ENCODE results near the gene NR1I3. TPM values are rescaled to one million over a fixed set of nuclear protein-coding genes. Genes with fewer than 3 reads are reported as not detected.

NR1I3 gene
- polyA plus RNA-seq, 1 donor: 0.83 TPM

DNA sequence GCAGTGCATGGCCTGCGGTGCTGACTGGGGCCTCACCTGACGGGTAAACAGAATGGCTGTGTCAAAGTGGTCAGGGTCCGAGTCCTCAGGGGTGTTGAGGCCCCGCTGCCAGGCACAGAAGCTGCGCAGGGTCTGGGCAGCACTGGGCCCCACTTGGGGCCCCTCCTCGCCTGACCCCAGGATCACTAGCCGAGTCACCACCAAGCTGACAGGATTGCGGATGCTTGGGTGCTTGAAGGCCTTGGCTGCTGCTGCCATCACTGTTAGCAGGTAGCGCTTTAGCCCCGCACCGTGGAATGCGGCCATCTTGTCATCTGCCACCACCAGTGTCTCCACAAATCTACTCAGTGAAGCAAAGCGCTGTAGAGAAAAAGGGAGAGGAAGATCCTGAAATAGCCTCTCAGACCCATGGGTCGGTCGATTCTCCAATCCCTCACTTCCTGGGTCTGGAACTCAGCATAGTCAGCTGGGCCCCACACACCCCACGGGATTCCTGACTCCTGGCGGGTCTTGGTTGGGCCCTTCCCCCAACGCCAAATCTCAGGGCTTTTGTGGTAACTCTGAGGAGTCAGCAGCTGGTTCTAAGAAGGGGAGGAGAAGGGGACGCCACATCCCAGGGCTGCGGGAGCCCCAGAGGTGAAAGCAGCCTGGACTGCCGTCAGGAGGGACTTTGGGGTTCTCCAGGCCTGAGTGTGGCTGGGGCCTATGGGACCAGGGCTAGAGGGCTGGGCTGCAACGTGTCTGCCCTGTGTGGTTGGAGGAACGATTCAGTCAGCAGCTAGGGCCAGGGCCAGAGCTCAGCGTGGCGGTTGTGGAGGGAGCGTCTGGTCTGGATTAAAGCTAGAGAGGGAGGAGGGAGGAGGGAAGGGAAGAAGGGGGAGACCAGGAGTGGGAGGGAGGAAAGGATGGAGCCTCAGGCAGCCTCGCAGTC is 41.2 kb downstream of the NR1I3 start:
- DNase-seq (ENCODE audit: low read depth): peak; percentile 81

GRCh38 chr1:161196111-161196510 is 41.9 kb downstream of the NR1I3 start:
- no peak for DNase-seq (ENCODE audit: low read depth)

GRCh38 chr1:161195171-161195570 is 42.8 kb downstream of the NR1I3 start:
- no peak for DNase-seq (ENCODE audit: low read depth)

- DNase-seq (ENCODE audit: low read depth): no peak
Observed at GRCh38 chr1:161193561-161194235, 44.3 kb downstream of the NR1I3 start.

DNA sequence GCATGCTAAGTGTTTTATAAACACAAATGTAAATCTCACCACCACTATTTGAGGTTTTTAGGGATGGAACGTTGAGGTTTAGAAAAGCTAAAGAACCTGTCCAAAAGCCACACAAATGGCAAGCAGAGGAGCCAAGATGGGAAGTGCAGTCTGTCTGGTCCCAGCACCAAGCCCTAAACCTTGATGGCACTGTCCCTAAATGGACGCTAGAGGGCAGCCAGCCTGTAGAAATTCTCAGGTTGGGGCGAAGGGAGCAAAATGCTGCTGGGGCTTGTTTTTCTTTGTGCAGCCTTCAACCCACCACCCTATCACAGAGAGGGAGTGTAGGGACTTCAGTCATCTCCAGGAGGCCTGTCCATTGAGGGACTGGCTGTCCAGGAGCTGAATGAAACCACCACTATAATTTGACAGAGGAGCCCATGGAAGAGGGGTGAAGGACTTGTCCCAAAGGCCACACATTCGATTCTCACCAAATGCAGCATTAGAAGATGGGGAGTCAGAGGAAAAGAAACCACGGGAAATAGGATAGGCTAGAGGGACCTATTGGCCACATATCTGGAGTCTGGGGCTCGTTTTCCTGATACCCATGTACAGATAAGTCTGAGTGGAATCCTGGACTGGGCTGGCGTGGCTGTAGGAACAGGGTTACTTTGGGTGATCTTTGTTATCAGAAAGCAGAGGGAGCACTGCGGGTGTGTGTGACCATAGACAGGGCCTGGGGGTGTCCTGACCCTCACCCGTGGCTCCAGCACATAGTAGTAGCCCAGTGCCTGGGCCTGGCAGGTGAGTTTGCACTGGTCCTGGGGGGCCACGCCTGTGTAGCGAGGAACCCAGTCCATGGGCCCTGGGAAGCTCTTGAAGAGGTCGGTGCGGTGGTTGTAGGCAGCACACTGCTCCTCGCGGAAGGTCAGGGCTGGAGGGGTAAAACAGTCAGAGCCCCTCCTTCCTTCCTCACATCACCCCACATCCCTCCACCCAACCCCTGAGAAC is 45.2 kb downstream of the NR1I3 start:
- DNase-seq (ENCODE audit: low read depth): no peak

GRCh38 chr1:161191971-161192370 is 46.0 kb downstream of the NR1I3 start:
- DNase-seq (ENCODE audit: low read depth): no peak

DNA sequence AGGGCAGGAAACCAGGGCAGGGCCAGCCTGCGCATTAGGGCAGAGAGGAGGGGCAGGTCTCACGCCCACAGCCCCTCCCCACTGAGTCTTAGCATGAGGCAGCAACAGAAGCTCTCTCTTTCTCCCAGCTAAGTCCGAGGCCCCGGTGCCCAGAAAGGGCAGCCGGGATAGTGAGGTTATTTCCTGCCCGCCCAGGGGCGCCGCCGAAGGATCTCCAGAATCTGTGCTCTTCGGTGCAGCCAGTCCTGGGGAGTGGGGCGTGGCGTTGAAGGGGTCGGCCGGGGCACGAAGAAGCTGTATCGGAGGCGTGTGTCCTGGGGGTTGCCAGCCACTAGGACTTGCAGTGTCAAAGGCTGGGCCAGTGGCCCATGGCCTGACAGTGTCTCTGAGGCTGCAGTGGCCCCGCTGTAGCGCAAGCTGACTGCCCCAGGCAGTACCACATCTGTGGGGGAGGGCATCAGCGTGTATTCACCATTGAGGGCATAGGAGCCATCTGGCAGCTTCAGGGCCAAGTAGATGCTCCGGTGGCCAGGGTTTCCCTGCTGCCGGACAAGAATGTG is 47.0 kb downstream of the NR1I3 start:
- no peak for DNase-seq (ENCODE audit: low read depth)

- DNase-seq (ENCODE audit: low read depth): no peak
Observed at GRCh38 chr1:161189036-161189435, 49.0 kb downstream of the NR1I3 start.

DNA sequence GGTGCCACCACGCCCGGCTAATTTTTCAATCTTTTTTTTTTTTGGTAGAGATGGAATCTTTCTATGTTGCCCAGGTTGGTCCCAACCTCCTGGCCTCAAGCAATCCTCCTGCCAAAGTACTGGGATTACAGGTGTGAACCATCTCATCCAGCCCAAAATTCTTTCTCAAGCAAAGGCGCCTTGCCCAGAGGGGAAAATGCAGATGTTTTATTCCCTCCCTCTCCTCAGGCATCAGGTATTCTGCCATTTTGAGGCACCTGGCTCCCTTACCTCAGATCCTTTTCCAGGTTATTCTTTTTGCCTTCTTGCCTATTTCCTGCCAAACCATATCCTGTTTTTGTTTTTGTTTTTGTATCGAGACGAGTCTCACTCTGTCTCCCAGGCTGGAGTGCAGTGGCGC is 49.6 kb downstream of the NR1I3 start:
- no peak for DNase-seq (ENCODE audit: low read depth)

- DNase-seq (ENCODE audit: low read depth): no peak
Observed at GRCh38 chr1:161187311-161187710, 50.7 kb downstream of the NR1I3 start.

DNA sequence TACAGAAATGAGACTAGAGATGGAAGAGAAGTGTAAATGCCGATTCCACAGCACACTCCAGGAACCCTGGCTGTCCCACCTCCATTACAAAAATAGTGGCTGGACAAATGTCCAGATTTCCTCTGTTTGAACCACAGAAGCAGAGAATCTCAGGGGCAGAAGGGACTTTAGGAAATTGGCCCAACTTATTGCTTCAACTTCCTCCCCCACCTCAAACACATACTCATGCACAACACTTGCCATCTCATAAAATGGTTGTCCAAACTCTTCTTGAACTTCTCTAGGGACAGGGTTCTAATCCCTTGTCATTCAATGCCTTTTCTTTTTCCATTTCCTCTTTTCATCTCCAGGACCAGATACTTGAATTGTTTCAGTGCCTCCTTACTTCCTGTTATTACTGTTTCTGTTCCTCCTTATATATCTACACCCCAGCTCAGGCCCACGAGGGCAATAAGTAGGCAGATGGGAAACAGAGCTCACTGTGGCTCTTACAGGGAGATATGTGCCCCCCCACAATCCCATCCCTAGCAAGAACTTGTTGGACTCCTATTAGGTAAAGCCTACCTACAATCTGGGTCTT is 52.2 kb downstream of the NR1I3 start:
- no peak for DNase-seq (ENCODE audit: low read depth)

GRCh38 chr1:161185282-161185682 is 52.7 kb downstream of the NR1I3 start:
- DNase-seq (ENCODE audit: low read depth): no peak

DNA sequence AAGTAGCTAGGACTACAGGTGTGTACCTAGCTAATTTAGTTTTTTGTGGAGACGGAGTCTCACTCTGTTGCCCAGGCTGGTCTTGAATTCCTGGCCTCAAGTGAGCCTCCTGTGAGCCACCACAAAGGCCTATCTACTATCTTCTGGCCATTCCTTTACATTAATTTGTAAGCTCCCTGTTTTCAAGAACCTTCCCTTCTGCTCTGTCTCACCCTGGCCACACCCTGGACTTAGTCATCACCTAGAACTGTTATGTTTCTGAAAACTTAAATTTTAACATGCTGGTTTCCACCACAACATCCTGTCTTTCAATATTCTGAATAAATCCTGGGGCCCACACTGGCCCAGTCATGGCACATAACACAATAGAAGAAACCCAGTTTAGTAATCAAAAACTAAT is 55.8 kb downstream of the NR1I3 start:
- no peak for DNase-seq (ENCODE audit: low read depth)

- no peak for DNase-seq (ENCODE audit: low read depth)
Observed at GRCh38 chr1:161180639-161181038, 57.4 kb downstream of the NR1I3 start.

DNA sequence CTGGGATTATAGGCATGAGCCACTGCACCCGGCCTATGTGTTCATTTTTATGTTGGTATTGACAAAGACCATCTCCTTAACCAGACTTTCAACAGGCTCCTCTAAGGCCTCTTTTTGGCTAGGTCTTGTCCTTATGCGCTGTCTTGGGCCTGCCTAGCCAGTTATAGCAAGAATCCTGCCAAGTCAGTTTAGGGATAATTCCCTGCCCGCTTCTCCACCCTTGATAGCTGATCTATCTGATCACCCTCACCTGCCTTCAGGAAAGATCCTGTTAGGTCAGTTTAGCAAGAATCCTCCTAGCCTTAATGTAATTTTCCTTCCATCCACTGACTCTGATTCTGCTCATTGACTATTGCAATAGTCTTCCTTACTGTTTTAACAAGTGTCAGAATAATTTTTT is 58.3 kb downstream of the NR1I3 start:
- DNase-seq (ENCODE audit: low read depth): no peak

Other genes starting within 250 kb of the NR1I3 start
- gene F11R, start 217.1 kb downstream of the NR1I3 start, polyA plus RNA-seq (ENCODE audit: insufficient read length): 11.4 TPM
- gene TSTD1, start 199.2 kb downstream of the NR1I3 start, polyA plus RNA-seq (ENCODE audit: insufficient read length): 23.6 TPM
- gene USF1, start 192.2 kb downstream of the NR1I3 start, polyA plus RNA-seq (ENCODE audit: insufficient read length): 33.5 TPM
- 2.4 TPM for gene ARHGAP30, start 168.3 kb downstream of the NR1I3 start, polyA plus RNA-seq (ENCODE audit: insufficient read length)
- gene NECTIN4, start 148.6 kb downstream of the NR1I3 start, polyA plus RNA-seq (ENCODE audit: insufficient read length): 0.09 TPM
- 0.57 TPM for gene KLHDC9, start 139.8 kb downstream of the NR1I3 start, polyA plus RNA-seq (ENCODE audit: insufficient read length)
- 68.4 TPM for gene PFDN2, start 120.2 kb downstream of the NR1I3 start, polyA plus RNA-seq (ENCODE audit: insufficient read length)
- gene NIT1, start 120.1 kb downstream of the NR1I3 start, polyA plus RNA-seq (ENCODE audit: insufficient read length): 32.7 TPM
- 47.1 TPM for gene DEDD, start 105.5 kb downstream of the NR1I3 start, polyA plus RNA-seq (ENCODE audit: insufficient read length)
- 98.9 TPM for gene UFC1, start 84.2 kb downstream of the NR1I3 start, polyA plus RNA-seq (ENCODE audit: insufficient read length)
- gene USP21, start 78.7 kb downstream of the NR1I3 start, polyA plus RNA-seq (ENCODE audit: insufficient read length): 26.6 TPM
- 18.2 TPM for gene PPOX, start 71.8 kb downstream of the NR1I3 start, polyA plus RNA-seq (ENCODE audit: insufficient read length)
- 22.2 TPM for gene B4GALT3, start 60.7 kb downstream of the NR1I3 start, polyA plus RNA-seq (ENCODE audit: insufficient read length)
- gene ADAMTS4, start 39.1 kb downstream of the NR1I3 start, polyA plus RNA-seq (ENCODE audit: insufficient read length): 11.8 TPM
- gene NDUFS2, start 35.8 kb downstream of the NR1I3 start, polyA plus RNA-seq (ENCODE audit: insufficient read length): 142 TPM
- gene FCER1G, start 22.9 kb downstream of the NR1I3 start, polyA plus RNA-seq (ENCODE audit: insufficient read length): 13.2 TPM
- not detected for gene APOA2, start 14.6 kb downstream of the NR1I3 start, polyA plus RNA-seq (ENCODE audit: insufficient read length)
- gene TOMM40L, start 12.1 kb downstream of the NR1I3 start, polyA plus RNA-seq (ENCODE audit: insufficient read length): 9.8 TPM
- 0.38 TPM for gene PCP4L1, start 20.5 kb upstream of the NR1I3 start, polyA plus RNA-seq (ENCODE audit: insufficient read length)
- gene MPZ, start 71.8 kb upstream of the NR1I3 start, polyA plus RNA-seq (ENCODE audit: insufficient read length): 12.5 TPM
- gene SDHC, start 76.2 kb upstream of the NR1I3 start, polyA plus RNA-seq (ENCODE audit: insufficient read length): 117 TPM
- 1.8 TPM for gene CFAP126, start 129.7 kb upstream of the NR1I3 start, polyA plus RNA-seq (ENCODE audit: insufficient read length)